GM12891 (cell line): Measurements from ENCODE around the gene CFD.

Source experiments
- DNase-seq: peaks from one replicate; pipeline ENCODE4 v3.0.0; 2011; ENCODE audit warnings: low spot score; ENCODE audit not compliant: insufficient read length
- FAIRE-seq: peaks from 2 replicates; lab custom pipeline; 2011; peaks lifted over from hg19 to GRCh38; lab: Jason Lieb, UNC
- PAX5 ChIP-seq: IDR thresholded peaks from 2 replicates; pipeline ENCODE4 v1.6.1; 2011; ENCODE audit warnings: low read length, moderate library complexity, mild to moderate bottlenecking; ENCODE audit not compliant: insufficient read depth, severe bottlenecking
- POLR2A ChIP-seq: IDR thresholded peaks from 2 replicates; pipeline ENCODE4 v1.6.1; 2011; ENCODE audit warnings: low read depth, low read length, control low read depth
- POLR2AphosphoS5 ChIP-seq: IDR thresholded peaks from 2 replicates; pipeline ENCODE4 v1.6.1; 2011; ENCODE audit warnings: low read depth, low read length, control low read depth
- POU2F2 ChIP-seq: IDR thresholded peaks from 2 replicates; pipeline ENCODE4 v1.6.1; 2011; ENCODE audit warnings: low read depth, mild to moderate bottlenecking, control low read depth, low read length, moderate library complexity
- SPI1 ChIP-seq: IDR thresholded peaks from 2 replicates; pipeline ENCODE4 v1.6.1; 2011; ENCODE audit warnings: low read depth, low read length, control low read depth
- TAF1 ChIP-seq: IDR thresholded peaks from 2 replicates; pipeline ENCODE4 v1.6.1; 2011; ENCODE audit warnings: low read depth, low read length, control low read depth

The CFD gene

GRCh38 chr19:900043-900301, 40.5 kb downstream of the CFD start:
- FAIRE-seq = no peak
- no peak for DNase-seq
- TF ChIP-seq POU2F2 (no peak), TAF1 (no peak), POLR2A (no peak), PAX5 (no peak), POLR2AphosphoS5 (no peak), SPI1 (no peak)

- peak; percentile 81 for FAIRE-seq
Measured at GRCh38 chr19:900302-901111, 41.0 kb downstream of the CFD start.

GRCh38 chr19:901216-902092, 42.0 kb downstream of the CFD start:
- FAIRE-seq = no peak
- TF ChIP-seq PAX5 (no peak), POU2F2 (no peak), POLR2A (no peak), SPI1 (no peak)

More at GRCh38 chr19:900302-901111, 41.0 kb downstream of the CFD start:
- DNase-seq = no peak
- TF ChIP-seq TAF1 (no peak), POLR2AphosphoS5 (no peak), POLR2A (no peak)

GRCh38 chr19:902093-902370, 42.6 kb downstream of the CFD start:
- FAIRE-seq (no peak), DNase-seq (no peak)
- TF ChIP-seq POLR2AphosphoS5 = no peak

More at GRCh38 chr19:901216-902092, 42.0 kb downstream of the CFD start:
- no peak for DNase-seq

- no peak for FAIRE-seq
Measured at GRCh38 chr19:902446-903226, 43.2 kb downstream of the CFD start.

GRCh38 chr19:903266-903797, 43.9 kb downstream of the CFD start:
- DNase-seq (no peak), FAIRE-seq (no peak)
- TF ChIP-seq POU2F2 = no peak
- TF ChIP-seq POLR2A = no peak
- no peak for TF ChIP-seq POLR2AphosphoS5
- TF ChIP-seq PAX5 = no peak
- TF ChIP-seq SPI1 = no peak
- TF ChIP-seq TAF1 = no peak

More at GRCh38 chr19:902446-903226, 43.2 kb downstream of the CFD start:
- DNase-seq = no peak
- TF ChIP-seq SPI1 = no peak

- FAIRE-seq = no peak
- no peak for TF ChIP-seq POLR2A
- no peak for TF ChIP-seq SPI1
- no peak for TF ChIP-seq POU2F2
- TF ChIP-seq POLR2AphosphoS5 = no peak
- TF ChIP-seq TAF1 = no peak
- TF ChIP-seq PAX5 = no peak
- no peak for DNase-seq
Measured at GRCh38 chr19:904545-904944, 45.1 kb downstream of the CFD start.

GRCh38 chr19:906480-906879, 47.0 kb downstream of the CFD start:
- TF ChIP-seq SPI1 (no peak), TAF1 (no peak), POLR2AphosphoS5 (no peak), PAX5 (no peak), POLR2A (no peak)
- peak; percentile 51 for FAIRE-seq

GRCh38 chr19:907183-907853, 47.9 kb downstream of the CFD start:
- no peak for DNase-seq
- peak; percentile 76 for FAIRE-seq
- TF ChIP-seq POLR2A (no peak), POLR2AphosphoS5 (no peak), PAX5 (no peak), POU2F2 (no peak), SPI1 (no peak), TAF1 (no peak)

More at GRCh38 chr19:906480-906879, 47.0 kb downstream of the CFD start:
- DNase-seq = no peak
